IMR-90 (cell line): ENCODE data around the gene IL4R. TPM values are rescaled to one million over a fixed set of nuclear protein-coding genes. Genes with fewer than 3 reads are reported as not detected.
"Not testable (repeated sequence)": the region's sequence is repeated elsewhere in the genome, so short reads cannot be mapped to it uniquely, and the experiment has no call there.

Experiments used
- ATAC-seq: fragments of 200-7000 bp; cut with Tn5 transposase; 2 replicates; pipeline ENCODE4 v1.9.1; 2020; ENCODE audit warnings: low read depth, mild to moderate bottlenecking, moderate library complexity
- BruUV-seq: library from RNA; stranded (reverse); fragments of 400-500 nt; replicated peaks from 2 replicates; lab custom pipeline; 2021; lab: Mats Ljungman, UMichigan
- CTCF ChIA-PET: fragments of 300-600 bp; formaldehyde crosslinking; extraction: SDS; loops from one replicate; lab custom pipeline; 2021; ENCODE audit warnings: antibody characterized with exemption; lab: Yijun Ruan, JAX
- POLR2A ChIA-PET: fragments of 300-600 bp; sonication (Branson Sonifier 250); formaldehyde crosslinking; loops from one replicate; lab custom pipeline; 2022; ENCODE audit warnings: antibody characterized with exemption; ENCODE audit not compliant: unreplicated experiment; lab: Charles Lee
- DNase-seq: peaks from one replicate; pipeline ENCODE4 v3.0.0; 2013
- H2AFZ ChIP-seq: replicated peaks from 2 replicates; pipeline ENCODE3; 2013; ENCODE audit warnings: low read length, mild to moderate bottlenecking; ENCODE audit not compliant: poor library complexity
- H2AK5ac ChIP-seq: 2 replicates; pipeline ENCODE4 v1.6.1; 2013; ENCODE audit warnings: low read depth, low read length, inconsistent platforms
- H2AK9ac ChIP-seq: replicated peaks from 2 replicates; pipeline ENCODE3; 2013; ENCODE audit warnings: mild to moderate bottlenecking, low read depth, low read length, moderate library complexity; ENCODE audit not compliant: poor library complexity
- H2BK120ac ChIP-seq: 2 replicates; pipeline ENCODE4 v1.6.1; 2013; ENCODE audit warnings: low read depth, low read length, inconsistent platforms
- H2BK15ac ChIP-seq: 3 replicates; pipeline ENCODE4 v1.6.1; 2013; ENCODE audit warnings: low read depth, low read length, inconsistent platforms
- H2BK20ac ChIP-seq: 2 replicates; pipeline ENCODE4 v1.6.1; 2013; ENCODE audit warnings: low read depth, mild to moderate bottlenecking, inconsistent platforms, low read length, moderate library complexity
- H2BK5ac ChIP-seq: 2 replicates; pipeline ENCODE4 v1.6.1; 2013; ENCODE audit warnings: mild to moderate bottlenecking, low read depth, low read length, inconsistent platforms; ENCODE audit not compliant: poor library complexity, severe bottlenecking
- H3K14ac ChIP-seq: replicated peaks from 2 replicates; pipeline ENCODE4 v1.6.1; 2013; ENCODE audit warnings: low read depth, low read length, inconsistent platforms
- H3K18ac ChIP-seq: 2 replicates; pipeline ENCODE4 v1.6.1; 2013; ENCODE audit warnings: low read depth, low read length, control low read depth
- H3K23ac ChIP-seq: 2 replicates; pipeline ENCODE4 v1.6.1; 2013; ENCODE audit warnings: low read depth, low read length, inconsistent platforms
- H3K27ac ChIP-seq: 2 replicates; pipeline ENCODE4 v1.5.1; 2013; ENCODE audit warnings: mild to moderate bottlenecking, control low read depth, low read length; ENCODE audit not compliant: insufficient read depth
- H3K27me3 ChIP-seq: 2 replicates; pipeline ENCODE4 v1.6.1; 2013; ENCODE audit warnings: low read length; ENCODE audit not compliant: control insufficient read depth, insufficient read depth
- H3K36me3 ChIP-seq: 2 replicates; pipeline ENCODE4 v1.6.1; 2013; ENCODE audit warnings: low read length, mixed read lengths; ENCODE audit not compliant: control insufficient read depth, insufficient read depth
- H3K4ac ChIP-seq: 2 replicates; pipeline ENCODE4 v1.6.1; 2013; ENCODE audit warnings: low read depth, low read length, inconsistent platforms
- H3K4me1 ChIP-seq: 2 replicates; pipeline ENCODE4 v1.6.1; 2013; ENCODE audit warnings: low read length, mixed read lengths; ENCODE audit not compliant: control insufficient read depth, insufficient read depth
- H3K4me2 ChIP-seq: 2 replicates; pipeline ENCODE4 v1.6.1; 2013; ENCODE audit warnings: low read depth, mild to moderate bottlenecking, control low read depth, low read length, moderate library complexity
- H3K4me3 ChIP-seq: 2 replicates; pipeline ENCODE4 v1.5.1; 2013; ENCODE audit warnings: low read depth, mild to moderate bottlenecking, control low read depth, low read length, moderate library complexity; ENCODE audit not compliant: insufficient read depth
- H3K56ac ChIP-seq: 2 replicates; pipeline ENCODE4 v1.6.1; 2013; ENCODE audit warnings: low read length, inconsistent platforms; ENCODE audit not compliant: insufficient read depth; ENCODE audit errors: extremely low read depth
- H3K79me1 ChIP-seq, 2 experiments: 2 replicates each; pipeline ENCODE4 v1.6.1; 2013; ENCODE audit warnings: low read length in 2 of 2, inconsistent platforms in 1 of 2, low read depth in 1 of 2
- H3K9ac ChIP-seq: 2 replicates; pipeline ENCODE4 v1.6.1; 2013; ENCODE audit warnings: low read depth, low read length, control low read depth
- H3K9me1 ChIP-seq: 2 replicates; pipeline ENCODE4 v1.6.1; 2013; ENCODE audit warnings: low read length, inconsistent platforms; ENCODE audit not compliant: insufficient read depth
- H3K9me3 ChIP-seq: 2 replicates; pipeline ENCODE4 v1.6.1; 2013; ENCODE audit warnings: low read length; ENCODE audit not compliant: control insufficient read depth, insufficient read depth
- H4K20me1 ChIP-seq: 2 replicates; pipeline ENCODE4 v1.6.1; 2013; ENCODE audit warnings: low read length, inconsistent platforms; ENCODE audit not compliant: insufficient read depth
- H4K5ac ChIP-seq: 2 replicates; pipeline ENCODE4 v1.6.1; 2013; ENCODE audit warnings: mild to moderate bottlenecking, low read depth, low read length, control low read depth
- H4K8ac ChIP-seq, 2 experiments: 2 replicates each; pipeline ENCODE4 v1.6.1; 2013; ENCODE audit warnings: low read depth in 2 of 2, low read length in 2 of 2, control low read depth in 1 of 2, inconsistent platforms in 1 of 2
- H4K91ac ChIP-seq: 2 replicates; pipeline ENCODE4 v1.6.1; 2013; ENCODE audit warnings: low read depth, low read length, inconsistent platforms; ENCODE audit not compliant: insufficient read depth
- MAFK ChIP-seq: IDR thresholded peaks from 2 replicates; pipeline ENCODE4 v1.6.1; 2012; ENCODE audit warnings: low read depth, low read length, improper control_type of control experiment
- POLR2A ChIP-seq: IDR thresholded peaks from 2 replicates; pipeline ENCODE4 v1.6.1; 2012; ENCODE audit warnings: mild to moderate bottlenecking, low read depth, low read length
- WGBS, 2 experiments: methylation state at CpG; one replicate each; pipeline versions ENCODE4 v1.1.5 to v1.1.7; 2013; ENCODE audit warnings: missing lambda C conversion rate in 2 of 2; ENCODE audit not compliant: insufficient read length in 1 of 2; ENCODE audit errors: extremely low coverage in 2 of 2; 5-methylcytosine and 5-hydroxymethylcytosine counted together
- dilution Hi-C: fragments of 300-500 bp; cut with HindIII; formaldehyde crosslinking; loops from one replicate; pipeline ENCODE4 v1.14.3; 2018; ENCODE audit warnings: low sequenced_read_pairs; ENCODE audit not compliant: unreplicated experiment
- in situ Hi-C: fragments of 300-500 bp; cut with MboI; formaldehyde crosslinking; loops from 3 replicates; pipeline ENCODE4 v1.14.3; 2019; ENCODE audit warnings: low sequenced_read_pairs, inconsistent platforms, mixed read lengths
- intact Hi-C: fragments of 100-400 bp; cut with micrococcal nuclease; formaldehyde crosslinking; loops from 2 replicates; pipeline ENCODE4 v1.10.0; 2022
- polyA plus RNA-seq, 3 experiments: library from polyadenylated mRNA; depleted of rRNA; stranded (reverse); fragments of >200 nt; gene quantifications; 2 replicates each; pipeline ENCODE4 v1.2.3, GENCODE V29; 2012; ENCODE audit warnings: low replicate concordance in 1 of 3
- total RNA-seq: library from RNA; depleted of rRNA; stranded (reverse); fragments of >200 nt; gene quantifications from 2 replicates; pipeline ENCODE4 v1.2.3, GENCODE V29; 2012

IL4R gene
- total and polyA plus RNA-seq, 2 of the 4 experiments (the other 2 are of a cell fraction), result 6.3 to 18.7 TPM

GRCh38 chr16:27273670-27274423, 39.9 kb upstream of the IL4R start:
- no peak overlapping the region; the same call in 1 of the 2 replicates for H4K5ac ChIP-seq
- 0 out of 2 replicates have a peak overlapping the region, but pooled peaks have one; percentile 61 for H3K14ac ChIP-seq
- TF ChIP-seq MAFK (peak; percentile 21; the same call in 1 of the 2 replicates), POLR2A (no peak)
- no peak overlapping the region for H3K56ac ChIP-seq
- H3K9me1 ChIP-seq, result peaks cover 13% of the 10 kb centered on the region; the same call in 1 of the 2 replicates
- no peak overlapping the region for H3K4me3 ChIP-seq
- H2AFZ ChIP-seq, result no peak overlapping the region
- H3K4me1 ChIP-seq, result no peaks in the 10 kb centered on the region
- no peaks in the 10 kb centered on the region for H3K27me3 ChIP-seq
- no peak overlapping the region for H2BK20ac ChIP-seq
- intact Hi-C loops, result no loop called here
- no peak overlapping the region for H3K9ac ChIP-seq
- H4K20me1 ChIP-seq, result no peaks in the 10 kb centered on the region
- CTCF ChIA-PET, result interaction anchor here (0.7 kb wide), 1 partner anchor 120 kb away, joined by 6 read pairs; no protein-coding TSS in a partner anchor
- WGBS, 2 experiments, result 71% methylated on average over 3 of the region's 8 CpGs; no CpG with 5 or more reads in 1 of the 2 experiments
- H2BK15ac ChIP-seq, result peak overlapping the region; percentile 19; the same call in 1 of the 3 replicates
- H3K4ac ChIP-seq, result 0 out of 2 replicates have a peak overlapping the region, but pooled peaks have one; percentile 1
- H2AK5ac ChIP-seq, result no peak overlapping the region
- dilution Hi-C loops, result no loop called here
- in situ Hi-C loops, result no loop called here
- no peak overlapping the region for H2AK9ac ChIP-seq
- H3K23ac ChIP-seq, result 0 out of 2 replicates have a peak overlapping the region, but pooled peaks have one; percentile 46
- no peak overlapping the region for H4K91ac ChIP-seq
- no peaks in the 10 kb centered on the region for H3K36me3 ChIP-seq
- H3K79me1 ChIP-seq, result peaks cover 5 to 10% of the 10 kb centered on the region in 2 experiments; a peak in 3 of 4 replicates
- POLR2A ChIA-PET, result interaction anchor here (0.7 kb wide), 1 partner anchor 153 kb away, joined by 3 read pairs; no protein-coding TSS in a partner anchor
- no TSS peak for BruUV-seq
- H2BK120ac ChIP-seq, result peak overlapping the region; percentile 49; the same call in 1 of the 2 replicates
- H3K9me3 ChIP-seq, result no peaks in the 10 kb centered on the region
- H3K4me2 ChIP-seq, result no peak overlapping the region
- H3K18ac ChIP-seq, result no peak overlapping the region
- DNase-seq, result peak; percentile 53
- H4K8ac ChIP-seq, result peak overlapping the region in 1 of 2 experiments; percentile 11; a peak in 1 of 4 replicates
- no peak overlapping the region for H2BK5ac ChIP-seq
- H3K27ac ChIP-seq, result no peak overlapping the region
- ATAC-seq, result no peak

- H4K91ac ChIP-seq, H4K8ac ChIP-seq, H3K23ac ChIP-seq, H3K4ac ChIP-seq, intact Hi-C loops, H3K56ac ChIP-seq, BruUV-seq, dilution Hi-C loops, H2BK120ac ChIP-seq, H2BK20ac ChIP-seq, H3K79me1 ChIP-seq, H3K27me3 ChIP-seq, POLR2A ChIA-PET, H3K9me1 ChIP-seq, H3K9me3 ChIP-seq, H3K4me1 ChIP-seq, H2BK15ac ChIP-seq, H2AK9ac ChIP-seq, H3K9ac ChIP-seq, H3K36me3 ChIP-seq, H3K4me2 ChIP-seq, ATAC-seq, H3K14ac ChIP-seq, H2AK5ac ChIP-seq, in situ Hi-C loops, H4K5ac ChIP-seq, H4K20me1 ChIP-seq, H2AFZ ChIP-seq, DNase-seq, H2BK5ac ChIP-seq, H3K18ac ChIP-seq, H3K27ac ChIP-seq, H3K4me3 ChIP-seq: not testable (repeated sequence)
- 100% methylated on average over 4 of the region's 7 CpGs; no CpG with 5 or more reads in 1 of the 2 experiments for WGBS, 2 experiments
- CTCF ChIA-PET, result interaction anchor here (0.7 kb wide), 1 partner anchor 119 kb away, joined by 6 read pairs; no protein-coding TSS in a partner anchor
These were observed 39.3 kb upstream of the IL4R start for GRCh38 chr16:27274424-27274874.
